Measurements from ENCODE around the gene TMCO4.
A peak's percentile ranks its signal among the peaks of the same experiment; 100 is the strongest.

TMCO4 gene

DNA sequence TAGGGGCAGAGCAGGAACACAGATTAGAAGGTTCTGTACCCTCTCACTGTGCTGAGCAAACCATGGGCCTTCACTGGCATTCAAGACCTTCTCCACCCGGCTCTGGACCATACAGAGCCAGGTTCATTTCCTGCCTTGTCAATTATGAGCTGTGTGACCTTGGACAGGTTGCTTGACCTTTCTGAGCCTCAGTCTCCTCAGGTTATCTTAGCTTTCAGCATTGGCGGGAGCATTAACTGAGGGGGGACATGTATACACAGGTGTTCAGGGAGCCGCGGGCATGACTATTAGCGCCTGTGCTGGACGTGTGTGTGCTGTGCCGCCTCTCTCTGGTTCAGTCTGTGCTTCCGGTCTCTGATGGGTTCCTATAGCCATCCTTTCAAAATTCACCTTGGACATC lies 102.9 kb downstream of the TMCO4 start:
- H3K36me3 ChIP-seq (ENCODE audit: control insufficient read depth, insufficient read depth, low read length), result no peaks in the 10 kb centered on the region
- H3K4me3 ChIP-seq (ENCODE audit: low read depth, low read length), result no peak overlapping the region
- no peaks in the 10 kb centered on the region for H3K27me3 ChIP-seq (ENCODE audit: control insufficient read depth, insufficient read depth, low read length)
- H3K9ac ChIP-seq (ENCODE audit: low read depth, low read length), result no peak overlapping the region
- H3K4me1 ChIP-seq (ENCODE audit: control insufficient read depth, insufficient read depth, low read length), result no peaks in the 10 kb centered on the region
- no peak overlapping the region for H3K27ac ChIP-seq (ENCODE audit: low read depth, low read length)
- no peaks in the 10 kb centered on the region for H3K9me3 ChIP-seq (ENCODE audit: control insufficient read depth, insufficient read depth, low read length)

DNA sequence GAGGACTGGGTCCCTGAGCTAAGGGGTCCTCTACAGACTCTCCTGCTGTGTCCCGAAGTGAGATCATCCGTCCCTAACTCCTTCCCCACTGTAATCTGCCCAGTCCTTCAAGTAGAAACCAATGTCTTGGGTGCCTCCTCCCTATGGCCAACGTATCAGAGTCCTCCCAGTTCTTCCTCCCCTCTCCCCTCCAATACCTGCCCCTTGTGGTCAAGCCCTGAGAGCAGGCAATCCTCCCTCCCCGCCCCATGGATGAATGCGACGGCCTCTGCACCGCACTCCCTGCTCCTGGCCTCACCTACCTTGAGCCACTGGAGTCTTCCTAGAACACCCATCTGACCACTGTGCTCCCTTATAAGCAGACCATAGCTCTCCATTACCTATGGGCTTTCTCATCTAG lies 103.9 kb downstream of the TMCO4 start:
- H3K27ac ChIP-seq (ENCODE audit: low read depth, low read length), result no peak overlapping the region
- no peaks in the 10 kb centered on the region for H3K4me1 ChIP-seq (ENCODE audit: control insufficient read depth, insufficient read depth, low read length)
- H3K36me3 ChIP-seq (ENCODE audit: control insufficient read depth, insufficient read depth, low read length), result no peaks in the 10 kb centered on the region
- no peaks in the 10 kb centered on the region for H3K27me3 ChIP-seq (ENCODE audit: control insufficient read depth, insufficient read depth, low read length)
- H3K9ac ChIP-seq (ENCODE audit: low read depth, low read length), result no peak overlapping the region
- no peaks in the 10 kb centered on the region for H3K9me3 ChIP-seq (ENCODE audit: control insufficient read depth, insufficient read depth, low read length)
- no peak overlapping the region for H3K4me3 ChIP-seq (ENCODE audit: low read depth, low read length)

DNA sequence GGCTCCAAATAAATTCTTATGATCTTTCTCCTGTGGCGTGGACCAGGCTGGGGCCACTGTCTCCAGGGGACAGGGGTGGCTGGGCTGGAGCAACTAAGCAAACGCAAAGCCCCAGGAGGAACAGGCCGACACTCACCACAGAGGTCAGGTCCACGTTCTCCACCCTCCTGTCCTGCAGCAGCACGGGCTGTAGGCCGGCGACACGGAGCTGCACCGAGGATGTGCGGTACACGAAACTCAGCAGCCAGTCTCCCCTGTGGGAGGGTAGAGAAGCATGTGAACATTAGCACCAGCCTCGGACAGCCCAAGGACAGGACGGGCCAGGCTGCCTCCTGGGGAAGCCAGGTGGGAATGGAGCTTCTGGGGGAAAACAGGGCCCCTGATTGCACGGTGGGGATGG lies 105.4 kb downstream of the TMCO4 start:
- no peaks in the 10 kb centered on the region for H3K27me3 ChIP-seq (ENCODE audit: control insufficient read depth, insufficient read depth, low read length)
- no peak overlapping the region for H3K27ac ChIP-seq (ENCODE audit: low read depth, low read length)
- no peak overlapping the region for H3K9ac ChIP-seq (ENCODE audit: low read depth, low read length)
- no peaks in the 10 kb centered on the region for H3K9me3 ChIP-seq (ENCODE audit: control insufficient read depth, insufficient read depth, low read length)
- no peak overlapping the region for H3K4me3 ChIP-seq (ENCODE audit: low read depth, low read length)
- H3K4me1 ChIP-seq (ENCODE audit: control insufficient read depth, insufficient read depth, low read length), result no peaks in the 10 kb centered on the region
- no peaks in the 10 kb centered on the region for H3K36me3 ChIP-seq (ENCODE audit: control insufficient read depth, insufficient read depth, low read length)

DNA sequence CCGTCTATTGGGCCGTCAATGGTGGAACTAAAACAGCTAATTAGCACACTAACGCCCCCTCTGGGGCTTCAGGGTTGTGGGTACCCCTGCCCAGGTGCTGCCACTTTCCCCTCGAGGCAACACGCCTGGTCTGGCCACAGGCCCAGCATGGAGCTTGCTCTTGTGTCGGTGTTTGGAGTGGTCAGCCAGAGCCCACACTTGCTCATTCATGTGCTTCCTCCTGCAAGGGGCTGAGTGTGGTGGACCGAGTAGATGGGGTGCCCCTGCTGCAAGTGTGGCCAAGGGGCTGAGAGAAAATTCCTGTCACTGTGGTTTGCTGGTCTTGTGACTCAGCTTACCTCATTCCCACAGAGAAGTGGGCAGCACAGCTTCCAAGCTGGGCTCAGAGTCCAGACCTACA lies 109.4 kb downstream of the TMCO4 start:
- peaks cover 8% of the 10 kb centered on the region; the same call in 1 of the 2 replicates for H3K4me1 ChIP-seq (ENCODE audit: control insufficient read depth, insufficient read depth, low read length)
- no peak overlapping the region for H3K9ac ChIP-seq (ENCODE audit: low read depth, low read length)
- H3K27me3 ChIP-seq (ENCODE audit: control insufficient read depth, insufficient read depth, low read length), result no peaks in the 10 kb centered on the region
- H3K9me3 ChIP-seq (ENCODE audit: control insufficient read depth, insufficient read depth, low read length), result no peaks in the 10 kb centered on the region
- H3K36me3 ChIP-seq (ENCODE audit: control insufficient read depth, insufficient read depth, low read length), result no peaks in the 10 kb centered on the region
- H3K27ac ChIP-seq (ENCODE audit: low read depth, low read length), result no peak overlapping the region
- H3K4me3 ChIP-seq (ENCODE audit: low read depth, low read length), result no peak overlapping the region

DNA sequence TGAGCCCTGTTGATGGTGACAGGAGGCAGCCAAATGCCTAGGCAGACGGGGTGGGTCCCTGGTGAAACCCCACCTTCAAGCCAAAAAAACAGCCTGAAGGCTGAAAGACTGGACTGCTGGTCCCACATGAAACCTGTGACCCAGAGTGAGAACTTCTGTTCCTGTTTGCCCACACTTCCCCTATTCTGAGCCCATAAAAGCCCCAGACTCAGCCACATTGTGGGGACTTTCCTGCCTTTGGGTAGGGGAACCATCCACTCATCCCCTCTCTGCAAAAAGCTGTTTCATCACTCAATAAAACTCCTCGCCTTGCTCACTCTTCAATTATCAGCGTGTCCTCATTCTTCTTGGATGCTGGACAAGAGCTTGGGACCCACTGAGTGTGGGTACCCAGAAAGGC lies 109.9 kb downstream of the TMCO4 start:
- Histone ChIP-seq H3K27me3 (ENCODE audit: control insufficient read depth, insufficient read depth, low read length) (no peaks in the 10 kb centered on the region), H3K36me3 (ENCODE audit: control insufficient read depth, insufficient read depth, low read length) (no peaks in the 10 kb centered on the region), H3K9ac (ENCODE audit: low read depth, low read length) (no peak overlapping the region), H3K9me3 (ENCODE audit: control insufficient read depth, insufficient read depth, low read length) (no peaks in the 10 kb centered on the region), H3K4me3 (ENCODE audit: low read depth, low read length) (no peak overlapping the region), H3K4me1 (ENCODE audit: control insufficient read depth, insufficient read depth, low read length) (peaks cover 8% of the 10 kb centered on the region; the same call in 1 of the 2 replicates), H3K27ac (ENCODE audit: low read depth, low read length) (no peak overlapping the region)

DNA sequence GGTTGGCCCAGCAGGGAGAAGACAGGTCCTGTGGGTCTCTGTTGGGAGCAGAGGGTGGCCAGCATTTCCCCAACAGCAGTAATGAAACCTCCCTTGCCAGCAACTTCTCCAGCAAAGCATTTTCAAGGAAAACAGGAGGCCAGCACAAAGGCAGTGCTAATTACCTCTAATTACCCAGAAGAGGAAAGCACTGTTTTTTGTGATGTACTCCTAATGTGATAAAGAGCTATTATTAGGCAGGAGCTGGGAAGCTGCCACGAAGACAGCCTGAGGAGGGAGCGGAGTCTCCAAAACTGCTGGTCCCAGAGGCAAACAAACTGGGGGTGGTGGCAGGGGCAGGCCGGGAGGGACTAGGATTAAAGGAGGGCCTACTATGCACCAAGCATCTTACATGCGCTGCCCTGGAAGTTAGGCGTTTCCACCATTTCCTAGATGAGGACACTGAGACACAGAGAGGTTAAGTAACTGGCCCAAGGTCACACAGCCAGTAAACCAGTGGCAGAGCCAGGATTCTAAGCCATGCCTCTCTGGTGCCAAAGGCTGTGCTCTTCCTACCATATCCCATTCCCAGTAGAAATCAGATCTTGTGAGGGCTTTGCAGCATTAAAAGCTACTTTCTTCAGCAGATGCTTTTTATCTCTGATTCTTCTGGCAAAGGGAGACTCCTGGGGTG lies 110.5 kb downstream of the TMCO4 start:
- no peaks in the 10 kb centered on the region for H3K9me3 ChIP-seq (ENCODE audit: control insufficient read depth, insufficient read depth, low read length)
- H3K36me3 ChIP-seq (ENCODE audit: control insufficient read depth, insufficient read depth, low read length), result no peaks in the 10 kb centered on the region

DNA sequence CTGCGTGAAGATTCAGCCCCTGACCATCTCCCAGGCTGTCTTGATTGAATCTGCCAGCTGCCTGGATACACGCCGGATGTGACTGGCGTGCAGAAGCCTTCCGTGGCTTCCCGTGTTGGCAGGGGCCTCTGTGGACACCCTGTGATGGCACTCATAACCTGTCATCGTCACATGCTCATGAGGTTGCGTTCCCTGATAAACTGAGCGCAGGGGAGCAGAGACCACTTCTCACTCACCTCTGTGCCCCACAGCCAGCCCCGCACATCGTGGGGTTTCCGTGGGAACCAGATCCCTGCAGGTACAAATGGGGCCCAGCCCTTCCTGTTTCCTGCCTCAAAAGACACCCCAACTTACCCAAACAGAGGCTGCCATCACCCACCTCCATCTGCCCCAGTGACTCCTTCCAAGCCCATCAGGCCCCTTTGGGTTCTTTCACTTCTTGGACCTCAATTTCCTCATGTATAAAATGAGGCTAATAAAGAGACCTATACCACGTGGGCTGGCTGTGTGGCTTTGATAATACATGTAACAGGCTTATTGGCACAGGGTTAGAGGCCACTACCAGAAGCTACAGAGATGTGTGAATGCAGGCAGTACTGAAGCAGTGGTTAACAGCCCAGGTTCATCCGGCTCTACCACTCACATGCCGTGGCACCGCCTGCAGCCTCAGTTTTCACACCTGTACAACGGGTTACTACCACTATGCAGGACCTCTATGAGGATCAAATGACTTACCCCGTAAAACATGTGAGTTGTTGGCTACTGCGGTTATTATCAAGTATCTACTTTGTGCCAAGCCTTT lies 111.5 kb downstream of the TMCO4 start:
- H3K4me1 ChIP-seq (ENCODE audit: control insufficient read depth, insufficient read depth, low read length), result peaks cover 8% of the 10 kb centered on the region; the same call in 1 of the 2 replicates
- H3K9ac ChIP-seq (ENCODE audit: low read depth, low read length), result no peak overlapping the region
- H3K36me3 ChIP-seq (ENCODE audit: control insufficient read depth, insufficient read depth, low read length), result no peaks in the 10 kb centered on the region
- no peak overlapping the region for H3K27ac ChIP-seq (ENCODE audit: low read depth, low read length)
- H3K27me3 ChIP-seq (ENCODE audit: control insufficient read depth, insufficient read depth, low read length), result no peaks in the 10 kb centered on the region
- no peak overlapping the region for H3K4me3 ChIP-seq (ENCODE audit: low read depth, low read length)
- H3K9me3 ChIP-seq (ENCODE audit: control insufficient read depth, insufficient read depth, low read length), result no peaks in the 10 kb centered on the region

More for the DNA sequence above, 110.5 kb downstream of the TMCO4 start:
- Histone ChIP-seq H3K27me3 (ENCODE audit: control insufficient read depth, insufficient read depth, low read length) (no peaks in the 10 kb centered on the region), H3K4me3 (ENCODE audit: low read depth, low read length) (no peak overlapping the region), H3K4me1 (ENCODE audit: control insufficient read depth, insufficient read depth, low read length) (peaks cover 8% of the 10 kb centered on the region; the same call in 1 of the 2 replicates), H3K9ac (ENCODE audit: low read depth, low read length) (no peak overlapping the region), H3K27ac (ENCODE audit: low read depth, low read length) (peak overlapping the region; percentile 6)

DNA sequence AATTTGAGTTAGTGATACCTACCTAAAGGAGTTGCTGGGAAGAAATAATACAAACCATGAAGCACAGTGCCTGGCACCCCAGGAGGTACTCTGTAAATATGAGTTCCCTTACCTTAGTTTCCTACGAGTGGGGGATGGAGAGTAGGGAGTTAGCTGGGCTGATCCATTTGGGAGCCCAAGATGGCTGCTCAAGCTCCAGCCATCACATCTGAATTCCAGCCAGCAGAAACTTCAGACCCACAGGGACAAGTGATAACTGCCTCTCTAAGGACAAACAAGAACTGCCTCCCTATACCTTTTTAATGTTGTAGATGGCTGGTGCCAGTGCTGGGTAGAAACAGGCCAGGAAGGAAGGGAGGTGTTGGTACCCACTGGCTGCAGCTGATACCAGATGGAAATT lies 112.3 kb downstream of the TMCO4 start:
- H3K36me3 ChIP-seq (ENCODE audit: control insufficient read depth, insufficient read depth, low read length), result no peaks in the 10 kb centered on the region
- no peaks in the 10 kb centered on the region for H3K27me3 ChIP-seq (ENCODE audit: control insufficient read depth, insufficient read depth, low read length)
- no peak overlapping the region for H3K4me3 ChIP-seq (ENCODE audit: low read depth, low read length)
- H3K27ac ChIP-seq (ENCODE audit: low read depth, low read length), result no peak overlapping the region
- H3K9ac ChIP-seq (ENCODE audit: low read depth, low read length), result no peak overlapping the region
- H3K9me3 ChIP-seq (ENCODE audit: control insufficient read depth, insufficient read depth, low read length), result no peaks in the 10 kb centered on the region
- peaks cover 8% of the 10 kb centered on the region; the same call in 1 of the 2 replicates for H3K4me1 ChIP-seq (ENCODE audit: control insufficient read depth, insufficient read depth, low read length)

DNA sequence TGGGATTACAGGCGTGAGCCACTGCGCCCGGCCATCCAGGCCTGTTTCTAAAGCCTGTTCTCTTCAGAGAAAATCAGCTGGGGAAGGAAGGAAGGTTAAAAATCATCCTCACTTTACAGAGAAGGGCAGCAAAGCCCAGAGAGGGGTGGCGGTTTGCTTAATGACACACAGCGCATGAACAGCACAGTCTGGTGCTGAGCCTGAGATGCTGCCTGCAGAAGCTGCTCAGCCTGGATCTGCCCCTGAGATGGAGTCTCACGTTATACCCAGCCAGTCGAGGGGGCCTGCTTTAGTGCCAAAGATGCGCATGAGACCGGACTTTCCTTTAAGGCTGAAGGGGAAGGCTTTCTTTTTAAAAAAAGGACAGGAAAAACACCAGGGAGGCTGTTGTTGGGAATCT lies 113.7 kb downstream of the TMCO4 start:
- Histone ChIP-seq H3K27ac (ENCODE audit: low read depth, low read length) (no peak overlapping the region), H3K4me3 (ENCODE audit: low read depth, low read length) (no peak overlapping the region), H3K9ac (ENCODE audit: low read depth, low read length) (no peak overlapping the region), H3K27me3 (ENCODE audit: control insufficient read depth, insufficient read depth, low read length) (no peaks in the 10 kb centered on the region), H3K36me3 (ENCODE audit: control insufficient read depth, insufficient read depth, low read length) (no peaks in the 10 kb centered on the region), H3K9me3 (ENCODE audit: control insufficient read depth, insufficient read depth, low read length) (no peaks in the 10 kb centered on the region), H3K4me1 (ENCODE audit: control insufficient read depth, insufficient read depth, low read length) (peaks cover 8% of the 10 kb centered on the region; the same call in 1 of the 2 replicates)

DNA sequence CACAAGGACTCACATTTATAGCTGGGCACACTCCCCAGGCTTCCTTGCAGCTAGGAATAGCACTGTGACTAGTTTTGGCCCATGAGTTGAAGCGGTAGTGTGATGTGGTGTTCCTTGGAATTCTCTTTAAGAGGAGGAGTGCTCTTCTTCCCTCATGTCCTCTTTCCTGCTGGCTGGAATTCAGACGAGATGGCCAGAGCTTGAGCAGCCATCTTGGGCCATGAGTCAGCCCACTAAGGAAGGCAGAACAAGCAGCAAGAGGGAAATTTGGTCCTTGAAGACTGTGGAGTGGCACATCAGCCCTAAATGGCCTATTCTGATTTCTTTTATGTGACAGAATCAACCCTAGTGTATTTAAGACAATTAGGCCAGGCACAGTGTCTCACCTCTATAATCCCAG lies 115.0 kb downstream of the TMCO4 start:
- no peak overlapping the region for H3K4me3 ChIP-seq (ENCODE audit: low read depth, low read length)
- no peak overlapping the region for H3K9ac ChIP-seq (ENCODE audit: low read depth, low read length)
- no peaks in the 10 kb centered on the region for H3K36me3 ChIP-seq (ENCODE audit: control insufficient read depth, insufficient read depth, low read length)
- H3K9me3 ChIP-seq (ENCODE audit: control insufficient read depth, insufficient read depth, low read length), result no peaks in the 10 kb centered on the region
- no peaks in the 10 kb centered on the region for H3K27me3 ChIP-seq (ENCODE audit: control insufficient read depth, insufficient read depth, low read length)
- H3K4me1 ChIP-seq (ENCODE audit: control insufficient read depth, insufficient read depth, low read length), result peaks cover 8% of the 10 kb centered on the region; the same call in 1 of the 2 replicates
- no peak overlapping the region for H3K27ac ChIP-seq (ENCODE audit: low read depth, low read length)

DNA sequence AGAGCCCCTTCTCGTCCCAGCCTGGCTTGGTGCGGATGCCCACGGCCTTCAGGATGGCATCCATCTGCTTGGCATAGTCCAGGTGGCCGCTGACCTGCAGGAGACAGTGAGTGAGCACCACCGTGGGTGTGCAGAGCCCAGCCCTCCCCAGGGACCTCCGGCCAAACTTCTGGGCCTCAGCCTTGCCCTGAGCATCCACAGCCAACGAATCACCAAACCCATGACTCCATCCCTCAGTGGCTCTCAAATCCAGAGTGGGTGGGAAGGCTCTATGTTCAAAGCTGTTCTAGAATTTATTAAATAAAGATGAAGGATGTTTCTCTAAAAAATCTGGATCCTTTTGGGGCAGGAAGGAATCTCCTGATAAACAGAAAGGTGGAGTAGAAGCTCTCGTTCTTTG lies 116.4 kb downstream of the TMCO4 start:
- Histone ChIP-seq H3K9me3 (ENCODE audit: control insufficient read depth, insufficient read depth, low read length) (no peaks in the 10 kb centered on the region), H3K27ac (ENCODE audit: low read depth, low read length) (no peak overlapping the region), H3K9ac (ENCODE audit: low read depth, low read length) (no peak overlapping the region), H3K36me3 (ENCODE audit: control insufficient read depth, insufficient read depth, low read length) (no peaks in the 10 kb centered on the region), H3K4me3 (ENCODE audit: low read depth, low read length) (no peak overlapping the region), H3K27me3 (ENCODE audit: control insufficient read depth, insufficient read depth, low read length) (no peaks in the 10 kb centered on the region), H3K4me1 (ENCODE audit: control insufficient read depth, insufficient read depth, low read length) (peaks cover 5% of the 10 kb centered on the region; the same call in 1 of the 2 replicates)
